ENCODE measurements around the gene KLHL6.
"Not testable (repeated sequence)": the region's sequence is repeated elsewhere in the genome, so short reads cannot be mapped to it uniquely, and the experiment has no call there.

The KLHL6 gene

DNA sequence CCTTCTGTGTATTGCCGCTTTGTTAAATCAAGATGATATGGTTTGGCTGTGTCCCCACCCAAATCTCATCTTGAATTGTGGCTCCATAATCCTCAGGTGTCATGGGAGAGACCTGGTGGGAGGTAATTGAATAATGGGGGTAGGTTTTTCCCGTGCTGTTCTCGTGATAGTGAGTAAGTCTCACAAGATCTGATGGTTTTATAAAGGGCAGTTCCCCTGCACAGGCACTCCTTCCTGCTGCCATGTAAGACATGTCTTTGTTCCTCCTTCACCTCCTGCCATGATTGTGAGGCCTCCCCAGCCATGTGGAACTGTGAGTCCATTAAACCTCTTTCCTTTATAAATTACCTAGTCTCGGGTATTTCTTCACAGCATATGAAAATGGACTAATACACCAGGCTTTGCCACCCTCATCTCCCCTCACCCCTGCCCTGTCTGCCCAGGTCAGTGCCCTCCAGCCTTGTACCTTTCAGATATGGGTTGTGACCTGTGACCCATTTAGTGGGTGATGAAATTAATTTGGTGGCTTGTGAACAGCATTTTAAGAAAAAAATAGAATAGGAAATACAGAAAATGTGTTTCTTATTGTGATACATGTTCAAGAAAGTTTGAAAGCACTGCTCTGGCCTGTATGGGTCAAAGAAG is 71.0 kb downstream of the KLHL6 start:
- no peak for DNase-seq

DNA sequence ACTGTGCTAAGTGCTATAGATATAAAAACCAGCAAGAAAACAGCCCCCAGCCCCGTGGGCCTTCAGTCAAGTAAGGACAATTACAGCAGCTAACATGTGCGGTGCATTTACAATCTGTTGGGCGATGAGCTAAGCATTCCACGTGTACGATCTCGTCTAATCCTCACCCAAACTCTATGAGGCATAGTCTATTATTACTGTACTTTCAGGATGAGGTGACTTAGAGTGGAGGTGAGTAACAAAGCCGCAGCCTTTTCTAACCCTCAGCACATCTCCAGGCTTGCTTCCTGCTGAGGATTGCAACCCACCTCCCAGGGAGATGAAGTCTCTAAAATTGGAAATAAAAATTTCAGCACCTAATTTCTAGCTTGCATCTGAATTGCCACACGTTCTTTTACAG is 73.9 kb downstream of the KLHL6 start:
- DNase-seq: no peak

DNA sequence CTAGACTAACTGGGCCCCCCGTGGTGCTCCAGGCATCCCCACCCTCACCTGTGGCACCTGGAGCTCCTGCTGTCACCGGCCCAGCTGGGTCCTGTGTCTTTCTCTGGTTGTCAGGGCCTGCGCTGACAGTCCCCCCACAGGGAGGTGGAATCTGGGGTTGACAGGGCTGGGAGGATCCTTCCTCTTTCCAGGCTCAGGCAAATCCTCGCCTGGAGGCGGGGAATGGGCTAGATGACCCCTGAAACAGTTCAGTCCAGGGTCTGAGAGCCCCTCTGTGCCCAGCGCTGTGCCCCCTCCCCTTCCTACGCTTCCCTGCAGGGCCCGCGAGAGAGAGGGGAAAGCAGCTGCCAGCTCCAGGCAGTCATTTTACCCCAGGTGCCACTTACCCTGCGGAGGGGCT is 77.0 kb downstream of the KLHL6 start:
- no peak for DNase-seq

DNA sequence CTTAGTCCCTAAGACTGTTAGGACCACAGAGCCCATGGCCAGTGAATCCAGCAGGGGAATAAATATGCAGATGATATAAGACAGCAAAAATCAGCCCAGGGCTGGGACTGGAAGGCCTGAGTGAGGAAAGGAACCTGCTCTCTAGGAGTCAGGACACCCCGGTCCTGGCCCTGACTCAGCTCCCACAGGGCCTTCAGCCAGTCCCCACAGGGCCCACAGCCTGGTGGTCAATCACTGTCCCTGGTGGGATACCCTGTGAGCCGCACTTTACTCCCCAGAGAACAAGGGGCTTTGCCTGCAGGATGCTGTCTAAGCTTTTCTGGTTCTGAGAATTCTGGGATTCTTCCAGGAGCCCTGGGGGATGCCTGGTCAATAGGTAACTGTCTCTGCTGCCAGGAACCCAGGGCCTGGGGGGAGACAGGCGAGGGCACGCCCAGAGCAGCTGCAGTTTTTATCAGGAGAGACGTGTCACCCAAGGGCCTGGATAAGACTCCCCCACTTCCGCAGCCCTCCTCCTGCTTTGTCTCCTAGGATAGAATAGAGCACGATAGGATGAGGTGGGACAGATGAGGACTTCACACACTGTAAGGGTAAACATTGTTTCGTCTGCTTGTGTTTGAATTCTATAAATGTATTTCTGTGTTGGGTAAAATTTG is 77.6 kb downstream of the KLHL6 start:
- no peak for DNase-seq

DNA sequence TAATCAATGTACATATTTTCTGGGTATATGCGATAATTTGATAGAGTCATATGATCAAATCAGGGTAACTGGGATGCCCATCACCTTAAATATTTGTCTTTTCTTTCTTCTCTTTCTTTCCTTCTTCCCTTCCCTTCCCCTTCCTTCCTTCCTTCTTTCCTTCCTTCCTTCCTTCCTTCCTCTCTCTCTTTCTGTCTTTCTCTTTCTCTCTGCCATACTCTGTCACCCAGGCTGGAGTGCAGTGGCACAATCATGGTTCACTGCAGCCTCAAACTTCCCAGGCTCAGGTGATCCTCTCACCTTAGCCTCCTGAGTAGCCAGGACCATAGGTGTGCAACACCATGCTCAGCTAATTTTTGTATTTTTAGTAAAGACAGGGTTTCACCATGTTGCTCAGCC is 79.7 kb downstream of the KLHL6 start:
- DNase-seq: not testable (repeated sequence)

DNA sequence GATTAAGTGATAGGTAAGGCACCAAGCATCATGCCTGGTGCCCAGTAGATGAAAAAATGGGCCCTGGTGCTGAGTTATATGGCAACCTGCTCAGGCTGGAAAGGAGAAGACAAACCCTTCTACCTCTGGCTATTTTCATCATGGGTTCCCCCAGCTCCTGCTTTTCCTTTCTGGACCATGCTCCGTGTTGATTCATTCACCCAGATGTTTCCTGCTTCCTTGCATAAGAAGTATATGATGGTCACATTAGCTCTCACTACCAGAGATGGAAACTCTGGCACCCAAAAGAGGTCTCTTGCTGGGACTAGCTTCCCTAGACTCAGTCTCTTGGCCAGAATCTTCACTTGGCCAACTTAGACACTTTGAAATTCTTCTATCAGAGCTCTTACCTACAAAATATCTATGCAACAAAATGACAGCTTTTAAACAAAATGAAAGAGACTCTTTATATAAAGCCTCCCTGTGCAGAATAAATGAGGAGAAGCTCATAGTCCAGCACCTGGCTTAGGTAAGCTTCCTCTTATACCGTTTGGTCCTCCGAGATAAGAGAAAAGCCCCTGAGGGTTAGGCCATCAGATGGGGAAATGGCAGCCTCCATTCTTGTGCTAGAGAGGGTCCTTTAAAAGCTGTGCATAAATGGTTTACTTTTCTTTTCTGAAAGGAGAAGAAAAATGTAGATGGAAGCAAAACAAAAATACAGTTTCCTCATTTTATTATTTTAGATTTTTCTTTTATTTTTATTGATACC is 80.3 kb downstream of the KLHL6 start:
- DNase-seq: no peak

DNA sequence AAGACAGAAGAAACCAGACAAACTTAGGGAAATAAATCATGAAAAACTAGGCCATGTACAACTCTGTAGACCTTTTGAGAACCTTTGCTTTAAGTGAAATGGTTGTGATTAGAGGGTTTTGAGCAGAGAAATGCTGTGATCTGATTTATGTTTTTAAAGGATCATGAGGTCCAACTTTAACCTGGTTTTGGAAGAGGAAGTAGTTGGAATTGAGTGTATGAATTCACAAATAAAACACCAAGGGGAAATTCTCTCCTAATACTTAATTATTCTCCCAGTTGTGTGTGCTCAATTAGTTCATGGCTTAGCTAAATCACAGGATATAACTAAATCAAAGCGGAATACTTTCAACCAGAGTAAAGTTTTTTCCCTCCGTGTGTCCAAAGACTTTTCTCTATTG is 81.5 kb downstream of the KLHL6 start:
- no peak for DNase-seq

DNA sequence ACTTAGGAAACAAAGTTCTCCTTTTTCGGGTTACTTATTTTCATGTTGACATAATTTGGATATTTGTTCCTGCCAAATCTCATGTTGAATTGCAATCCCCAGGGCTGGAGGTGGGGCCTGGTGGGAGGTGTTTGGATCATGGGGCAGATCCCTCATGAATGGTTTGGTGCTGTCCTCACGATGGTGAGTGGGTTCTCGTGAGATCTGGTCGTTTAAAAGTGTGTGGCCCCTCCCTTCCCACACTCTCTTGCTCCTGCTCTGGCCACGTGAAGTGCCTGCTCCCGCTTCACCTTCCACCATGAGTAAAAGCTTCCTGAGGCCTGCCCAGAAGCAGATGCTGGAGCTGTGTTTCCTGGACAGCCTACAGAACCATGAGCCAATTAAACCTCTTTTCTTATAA is 83.4 kb downstream of the KLHL6 start:
- no peak for DNase-seq

DNA sequence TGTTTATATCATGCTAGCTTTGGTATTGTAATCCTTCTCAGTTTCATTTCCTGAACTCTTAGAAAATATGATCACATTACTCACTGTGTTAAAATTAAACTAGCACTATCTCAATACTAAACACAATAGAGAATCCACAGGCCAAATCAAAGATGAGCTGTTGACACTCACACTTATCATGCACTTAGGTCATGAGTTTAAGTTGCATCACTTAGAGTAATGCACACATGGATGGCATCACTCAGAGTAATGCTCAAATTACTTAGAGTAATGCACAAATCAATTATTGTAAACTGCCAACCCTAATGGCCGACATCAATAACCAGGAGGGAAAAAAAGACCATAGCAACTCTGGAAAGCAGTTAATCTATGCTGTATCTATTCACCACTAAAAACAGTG is 87.1 kb downstream of the KLHL6 start:
- no peak for DNase-seq

DNA sequence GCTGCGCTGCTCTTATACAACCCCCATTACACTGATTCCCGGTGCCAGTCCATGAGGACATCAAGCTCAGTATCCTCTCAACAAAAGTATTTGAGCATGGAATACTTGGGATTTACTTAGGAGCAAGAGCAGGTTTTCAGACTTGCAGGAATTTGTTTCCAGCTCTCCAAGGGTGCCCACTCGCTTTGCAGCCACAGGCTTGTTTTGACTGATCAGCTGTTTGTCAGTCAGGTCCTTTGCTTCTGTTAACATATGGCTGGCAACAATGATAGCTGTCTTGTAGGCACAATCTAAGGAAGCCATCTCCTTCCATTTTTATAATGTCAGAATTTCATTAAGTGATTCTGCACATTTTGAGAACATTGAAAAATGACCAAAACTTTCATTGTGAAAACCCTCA is 88.9 kb downstream of the KLHL6 start:
- DNase-seq: no peak

DNA sequence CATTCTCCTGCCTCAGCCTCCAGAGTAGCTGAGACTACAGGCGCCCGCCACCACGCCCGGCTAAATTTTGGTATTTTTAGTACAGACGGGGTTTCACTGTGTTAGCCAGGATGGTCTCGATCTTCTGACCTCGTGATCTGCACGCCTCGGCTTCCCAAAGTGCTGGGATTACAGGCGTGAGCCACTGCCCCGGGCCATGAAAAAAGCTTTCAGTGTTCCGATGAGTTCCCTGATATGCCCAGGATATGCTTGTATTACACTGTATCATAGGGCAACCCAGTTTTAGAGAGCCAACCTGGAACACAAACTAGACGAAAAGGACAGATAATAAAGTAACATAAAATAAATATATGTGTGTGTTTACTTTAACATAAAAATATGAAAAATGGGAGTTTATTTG is 89.8 kb downstream of the KLHL6 start:
- not testable (repeated sequence) for DNase-seq

DNA sequence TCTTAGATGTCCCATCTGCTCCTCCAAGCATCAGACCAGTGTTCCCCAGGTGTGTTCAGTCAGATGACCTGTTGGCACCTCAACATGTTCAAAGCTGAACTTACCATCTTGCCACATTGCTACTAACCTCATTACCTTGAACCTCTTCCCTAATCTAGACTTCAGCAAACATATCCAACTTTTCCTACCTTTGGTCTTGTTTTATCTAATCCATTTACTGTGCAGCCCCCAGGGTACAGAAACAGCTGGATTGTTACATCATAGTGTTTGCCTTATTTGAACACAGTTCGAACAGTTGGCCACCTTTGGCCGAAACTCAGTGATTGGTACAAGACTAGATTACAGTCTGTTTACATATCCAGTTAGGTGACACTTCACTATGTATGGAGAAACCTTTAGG is 91.0 kb downstream of the KLHL6 start:
- no peak for DNase-seq

DNA sequence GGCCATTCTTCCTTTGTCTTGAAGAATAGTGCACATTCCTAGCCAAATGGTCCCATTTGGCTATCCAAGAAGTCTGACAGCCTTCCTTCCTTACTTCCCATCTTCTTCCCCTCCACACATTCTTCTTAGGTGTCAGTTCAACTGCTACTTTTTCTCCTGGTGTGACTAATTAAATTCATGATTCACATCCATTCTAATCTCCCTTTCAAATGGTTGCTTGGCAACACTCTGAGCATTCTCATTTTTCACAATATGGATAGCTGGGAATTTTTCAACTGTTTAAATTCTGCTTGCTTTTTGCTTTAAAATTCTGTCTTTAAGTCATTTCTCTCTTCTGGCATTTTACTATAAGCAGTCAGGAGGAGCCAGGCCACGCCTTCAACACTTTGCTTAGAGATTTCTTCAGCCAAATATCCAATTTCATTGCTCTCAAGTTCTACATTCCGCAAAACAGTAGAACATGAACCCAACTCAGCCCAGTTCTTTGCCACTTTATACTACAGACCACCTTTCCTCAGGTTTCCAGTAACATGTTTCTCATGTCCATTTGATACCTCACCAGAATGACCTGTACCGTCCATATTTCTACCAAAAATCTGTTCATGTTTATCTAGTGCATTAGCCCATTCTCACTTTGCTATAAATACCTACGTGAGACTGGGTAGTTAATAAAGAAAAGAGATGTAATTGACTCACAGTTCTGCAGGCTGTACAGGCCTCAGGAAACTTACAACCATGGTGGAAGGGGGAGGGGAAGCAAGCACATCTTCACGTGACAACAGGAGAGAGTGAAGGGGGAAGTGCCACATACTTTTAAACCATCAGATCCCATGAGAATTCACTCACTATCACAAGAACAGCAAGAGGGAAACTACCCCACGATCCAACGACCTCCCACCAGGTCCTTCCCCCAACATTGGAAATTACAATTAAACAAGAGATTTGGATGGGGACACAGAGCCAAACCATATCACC is 95.1 kb downstream of the KLHL6 start:
- DNase-seq: no peak

DNA sequence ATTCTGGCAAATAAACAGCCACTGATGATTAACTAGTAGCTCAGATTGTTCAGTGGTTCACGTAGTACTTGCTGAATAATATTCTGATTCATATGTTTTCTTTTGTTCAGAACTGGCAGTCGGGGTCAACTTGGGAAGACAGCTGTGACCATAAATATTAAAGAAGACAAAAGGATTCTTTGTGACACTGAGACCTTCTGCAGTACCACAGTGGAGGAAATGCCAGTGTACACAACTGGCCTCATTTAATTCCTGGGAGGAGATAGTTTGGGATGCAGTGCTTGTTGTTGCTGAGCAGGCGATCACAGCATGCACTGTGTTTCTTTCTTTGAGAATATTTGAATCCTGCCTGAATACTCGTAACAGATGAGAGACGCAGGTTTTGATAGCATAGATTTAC is 100.4 kb downstream of the KLHL6 start:
- no peak for DNase-seq

DNA sequence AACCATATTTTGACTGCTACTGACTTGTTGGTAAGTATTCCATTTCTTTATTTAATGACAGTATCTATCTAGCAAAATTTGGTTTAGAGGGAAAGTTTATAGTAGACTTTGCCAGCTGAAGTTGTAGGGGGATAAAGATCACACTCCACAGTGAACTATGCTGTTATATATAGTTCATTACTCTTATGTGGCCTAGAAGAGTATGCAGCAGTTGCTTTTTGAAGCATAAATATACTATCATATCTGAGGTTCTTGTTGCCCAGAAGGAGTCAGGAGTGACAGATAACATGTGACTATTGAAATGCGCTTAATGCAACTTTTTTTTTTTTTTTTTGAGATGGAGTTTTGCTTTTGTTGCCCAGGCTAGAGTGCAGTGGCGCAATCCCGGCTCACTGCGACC is 101.4 kb downstream of the KLHL6 start:
- no peak for DNase-seq

DNA sequence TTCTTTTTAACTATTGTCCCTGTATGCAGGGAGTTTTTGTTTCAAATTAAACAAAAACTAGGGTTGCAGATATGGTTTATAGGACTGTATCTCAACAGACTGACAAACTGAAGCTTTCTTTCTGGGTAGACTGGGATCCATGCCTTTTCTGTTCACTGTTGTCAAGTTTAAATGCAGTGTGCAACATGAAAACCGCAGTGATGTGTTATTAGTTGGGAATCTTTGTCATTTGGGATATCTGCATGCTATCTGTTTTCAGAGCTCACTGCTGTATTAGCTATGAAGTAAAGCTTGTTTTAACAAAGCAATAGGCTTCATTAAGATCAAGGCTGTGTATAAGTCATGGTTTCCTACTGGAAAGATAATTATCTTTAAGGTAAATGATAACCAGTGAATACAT is 105.7 kb downstream of the KLHL6 start:
- no peak for DNase-seq

DNA sequence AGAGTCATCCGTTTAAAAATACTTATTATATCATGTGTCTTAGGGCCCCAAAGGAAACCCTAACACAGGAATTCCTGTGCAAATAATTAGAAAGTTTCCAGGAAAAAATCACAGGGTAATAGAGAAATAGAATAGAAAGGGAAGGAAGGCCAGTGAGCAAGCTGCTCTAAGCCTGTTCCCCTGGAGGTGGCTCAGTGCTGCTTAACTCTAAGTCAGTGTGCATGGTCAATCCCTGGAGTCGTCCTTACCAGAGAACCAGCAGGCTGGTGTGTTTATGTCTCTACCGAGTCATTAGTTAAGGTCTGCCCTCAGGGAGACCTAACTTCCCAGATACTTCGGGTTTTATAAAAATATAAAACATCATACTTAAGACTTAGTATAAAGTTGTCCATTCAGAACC is 106.1 kb downstream of the KLHL6 start:
- peak; percentile 48 for DNase-seq

DNA sequence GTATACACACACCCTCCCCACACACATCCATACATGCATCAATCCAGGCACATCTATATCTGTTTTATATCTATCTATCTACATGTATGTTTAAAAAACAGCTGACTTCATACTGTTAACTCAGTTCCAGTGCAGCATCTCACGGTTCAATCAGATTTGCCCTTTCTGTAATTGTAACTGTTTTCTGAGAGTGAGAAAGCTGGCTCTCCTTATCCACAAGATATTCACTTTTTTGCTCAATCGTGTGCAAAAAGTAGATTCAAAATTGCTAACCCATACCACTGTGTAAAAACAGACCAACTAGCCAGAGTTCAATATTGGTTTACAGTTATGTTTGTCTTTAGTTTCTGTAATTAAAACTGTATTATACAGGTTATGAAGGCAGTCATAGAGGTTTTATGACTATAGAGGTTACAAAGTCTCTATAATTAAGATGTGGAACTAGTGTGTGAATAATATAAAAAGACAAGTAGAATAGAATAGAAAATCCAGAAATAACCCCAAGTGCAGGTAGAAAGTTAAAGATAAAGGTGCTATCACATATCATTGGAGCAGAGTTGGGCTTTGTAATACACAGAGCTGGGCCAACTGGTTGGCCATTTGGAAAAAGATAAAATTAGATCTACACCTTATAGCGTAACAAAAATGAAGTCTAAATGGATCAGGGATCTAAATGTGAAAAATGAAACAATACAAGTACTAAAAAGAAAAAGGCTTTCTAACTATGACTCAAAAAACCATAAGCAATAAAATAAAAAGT is 107.0 kb downstream of the KLHL6 start:
- no peak for DNase-seq

DNA sequence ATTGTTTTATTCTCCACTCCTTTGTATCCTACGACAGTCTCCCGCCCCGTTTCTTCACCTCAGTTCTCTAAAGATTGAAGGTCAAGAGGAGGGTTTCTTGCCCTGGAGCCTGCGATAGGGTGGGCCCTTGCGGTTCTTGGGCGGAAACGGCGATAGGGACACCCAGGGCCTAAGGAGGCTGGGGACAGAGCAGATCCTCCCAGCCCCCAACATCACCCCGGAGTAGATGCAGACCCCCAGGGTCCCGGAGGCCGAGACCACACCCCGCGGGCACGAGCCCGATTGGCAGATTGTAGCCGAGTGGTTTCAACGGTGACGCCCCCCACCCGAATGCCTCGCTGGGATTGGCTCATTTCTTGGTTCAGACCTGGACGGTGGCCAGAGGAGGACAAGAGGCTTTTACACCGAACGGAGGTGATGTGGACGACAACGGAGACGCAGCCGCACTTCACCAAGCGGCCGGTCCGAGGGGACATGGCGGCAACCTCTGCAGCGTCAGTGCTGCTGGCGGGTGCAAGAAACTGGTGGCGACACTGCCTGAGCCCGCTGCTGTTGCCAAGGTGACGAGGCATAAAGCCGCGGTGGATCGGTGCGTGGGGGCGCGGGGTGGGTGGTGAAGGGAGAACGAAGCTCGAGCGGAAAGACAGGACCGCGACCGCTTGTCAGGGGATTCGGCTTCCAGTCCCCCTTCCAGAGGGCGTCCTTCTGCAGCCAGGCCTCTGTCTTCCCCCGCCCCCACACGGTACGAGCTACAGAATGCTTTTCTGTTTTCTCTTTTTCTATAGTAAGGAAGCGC is 108.1 kb downstream of the KLHL6 start:
- DNase-seq: peak; percentile 91

DNA sequence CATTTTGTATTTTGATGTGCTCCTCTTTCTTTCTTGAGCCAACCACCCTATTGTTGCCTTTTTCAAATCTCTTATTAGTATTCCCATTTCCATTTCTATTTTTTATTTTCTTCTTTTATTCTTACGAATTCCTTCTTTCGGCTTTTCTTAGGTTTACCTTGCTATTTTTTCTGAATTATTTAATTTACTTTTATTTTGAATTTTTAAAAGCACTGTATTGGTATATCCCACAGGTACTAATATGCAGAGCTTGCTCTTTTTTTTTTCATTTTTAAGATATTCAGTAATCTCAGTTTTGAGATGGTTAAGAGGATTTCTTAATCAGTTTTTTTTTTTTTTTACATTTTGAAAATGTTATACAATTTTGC is 108.7 kb downstream of the KLHL6 start:
- no peak for DNase-seq

DNA sequence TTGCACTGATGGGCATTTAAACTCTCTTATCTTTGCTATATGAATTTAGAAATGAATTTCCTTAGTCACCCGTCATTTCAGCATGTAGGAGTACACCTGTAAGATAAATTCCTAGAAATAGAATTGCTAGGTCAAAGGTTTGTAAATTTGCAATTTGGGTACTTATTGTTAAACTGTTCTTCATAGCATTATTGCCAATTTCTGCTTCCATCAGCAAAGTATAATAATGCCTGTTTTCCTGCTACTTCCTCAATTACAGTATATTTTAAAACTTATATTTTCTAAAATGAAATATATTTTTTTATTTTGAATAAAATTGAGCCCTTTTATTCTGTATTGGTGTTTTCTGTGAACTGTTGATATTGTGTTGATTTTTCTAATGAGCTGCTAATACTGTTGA is 110.8 kb downstream of the KLHL6 start:
- no peak for DNase-seq
